LNCaP clone FGC (cell line): ENCODE results near the gene MCM5.
A peak's percentile ranks its signal among the peaks of the same experiment; 100 is the strongest.

Experiments used
- DNase-seq: peaks from one replicate; pipeline ENCODE4 v3.0.0-alpha.2; 2011; ENCODE audit warnings: low read depth
- H3K4me3 ChIP-seq: 2 replicates; pipeline ENCODE4 v1.5.1; 2011; ENCODE audit warnings: mild to moderate bottlenecking, low read depth, low read length, control low read depth
- CTCF ChIP-seq: IDR thresholded peaks from 2 replicates; pipeline ENCODE4 v1.5.1; 2012; ENCODE audit warnings: mild to moderate bottlenecking; ENCODE audit not compliant: control insufficient read depth, insufficient read depth; ENCODE audit errors: extremely low read depth

The MCM5 gene

DNA sequence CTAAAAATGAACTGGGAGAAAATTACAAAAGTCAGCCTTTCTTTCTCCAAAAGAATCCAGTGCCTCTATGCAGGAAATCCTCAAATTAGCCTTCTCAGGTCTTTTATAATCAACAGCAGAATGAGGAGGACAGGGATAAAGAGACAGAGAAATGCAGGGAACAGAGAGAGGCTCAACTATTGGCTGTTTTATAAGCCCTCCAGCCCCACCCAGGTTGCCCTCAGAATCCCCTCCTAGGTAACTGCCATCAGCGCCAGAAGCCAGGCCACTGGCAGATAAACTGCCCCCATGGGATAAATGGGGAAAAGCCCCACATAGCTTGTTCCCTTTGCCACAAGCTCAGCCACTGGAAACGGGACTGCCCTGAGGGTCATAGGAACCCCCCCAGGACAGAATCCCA, 29.9 kb upstream of the MCM5 start:
- no peak for TF ChIP-seq CTCF
- H3K4me3 ChIP-seq: no peak overlapping the region
- no peak for DNase-seq

- DNase-seq: no peak
- TF ChIP-seq CTCF: no peak
- H3K4me3 ChIP-seq: no peak overlapping the region
Measured at GRCh38 chr22:35373781-35374180, 26.2 kb upstream of the MCM5 start.

- no peak overlapping the region for H3K4me3 ChIP-seq
- no peak for DNase-seq
- TF ChIP-seq CTCF: no peak
Measured at GRCh38 chr22:35375031-35375430, 24.9 kb upstream of the MCM5 start.

- no peak for DNase-seq
- TF ChIP-seq CTCF: no peak
- H3K4me3 ChIP-seq: no peak overlapping the region
Measured at GRCh38 chr22:35375526-35375925, 24.4 kb upstream of the MCM5 start.

DNA sequence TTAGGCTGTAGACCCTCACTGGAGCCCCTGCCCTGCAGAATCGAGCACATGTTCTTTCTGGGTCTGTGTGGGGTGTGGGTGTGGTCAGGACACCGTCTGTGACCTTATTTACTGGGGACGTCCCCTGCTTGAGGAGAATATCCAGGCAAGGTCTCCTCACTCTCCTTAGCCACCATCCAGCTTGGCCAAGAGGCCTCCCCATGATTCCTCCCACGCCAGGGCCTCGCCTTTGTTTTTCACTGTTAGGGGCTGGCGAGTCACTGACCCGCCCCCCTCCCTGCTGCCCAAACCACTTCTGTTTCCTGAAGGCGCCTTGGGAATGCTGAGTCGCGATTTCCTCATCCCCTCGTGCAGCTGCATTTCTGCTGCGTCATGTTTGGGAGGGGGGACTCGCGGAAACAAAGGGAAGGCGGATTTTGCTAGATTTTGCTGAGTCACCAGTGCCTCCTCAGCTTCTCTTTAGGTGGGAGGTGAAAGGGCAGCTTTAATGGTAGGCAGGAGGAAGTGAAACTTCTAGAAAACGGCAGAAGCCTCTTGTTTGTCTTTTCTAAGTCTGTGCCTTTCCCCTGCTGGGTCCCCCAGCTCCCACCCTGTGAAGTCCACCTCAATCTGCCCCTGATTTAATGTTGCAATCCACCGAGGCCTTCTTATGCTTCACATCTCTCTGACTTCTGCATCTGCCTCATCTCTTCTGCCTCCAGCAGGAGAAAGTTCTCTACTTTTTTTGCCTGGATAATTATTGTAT, 23.0 kb upstream of the MCM5 start:
- DNase-seq: peak; percentile 39
- TF ChIP-seq CTCF: no peak
- no peak overlapping the region for H3K4me3 ChIP-seq

GRCh38 chr22:35377735-35378134, 22.2 kb upstream of the MCM5 start:
- TF ChIP-seq CTCF: no peak
- DNase-seq: no peak
- H3K4me3 ChIP-seq: no peak overlapping the region

DNA sequence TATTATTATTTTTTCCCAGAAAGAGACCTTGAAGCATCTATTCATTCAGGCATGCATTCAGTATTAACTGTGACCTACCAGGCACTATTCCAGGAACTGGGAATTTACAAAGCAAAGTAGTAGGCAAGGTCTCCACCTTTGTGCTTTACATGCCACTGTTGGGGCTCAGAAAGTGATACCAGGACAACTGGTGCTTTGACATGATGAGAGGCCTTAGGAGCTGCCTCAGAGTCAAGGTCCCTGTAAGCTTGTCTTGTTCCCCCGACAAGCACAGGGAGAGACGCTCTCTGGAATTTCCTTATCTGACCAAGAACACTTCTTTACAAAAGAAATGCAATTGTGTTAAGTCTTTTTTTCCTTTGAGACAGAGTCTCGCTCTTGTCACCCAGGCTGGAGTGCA, 21.3 kb upstream of the MCM5 start:
- no peak overlapping the region for H3K4me3 ChIP-seq
- TF ChIP-seq CTCF: no peak
- DNase-seq: no peak
